ENCODE data around the gene NOD2. TPM values are rescaled to one million over a fixed set of nuclear protein-coding genes. Genes with fewer than 3 reads are reported as not detected.

The NOD2 gene
- total RNA-seq, 1 experiment from 2014 or later, result 0.11 TPM

GRCh38 chr16:50765260-50765659 is 71.9 kb downstream of the NOD2 start (continued):
- TF ChIP-seq AFF4 (CRISPR knock-in tag; IDR thresholded peaks at IDR 0.05; ENCODE audit: borderline replicate concordance) (no peak), ZBTB21 (CRISPR knock-in tag; IDR thresholded peaks at IDR 0.05; ENCODE audit: borderline replicate concordance) (no peak), ETV6 (CRISPR knock-in tag; IDR thresholded peaks at IDR 0.05) (no peak), HMGA2 (CRISPR knock-in tag; IDR thresholded peaks at IDR 0.05) (no peak), GRHL2 (CRISPR knock-in tag; IDR thresholded peaks at IDR 0.05; ENCODE audit: insufficient replicate concordance, severe bottlenecking) (no peak)

GRCh38 chr16:50765861-50766260 is 72.5 kb downstream of the NOD2 start:
- Mint-ChIP-seq H3K4me3 (no peak overlapping the region), H3K27me3 (ENCODE audit: low read depth) (no peaks in the 10 kb centered on the region), H3K9me3 (peaks cover 20% of the 10 kb centered on the region), H3K4me1 (peaks cover 4% of the 10 kb centered on the region), H3K27ac (no peak overlapping the region), H3K36me3 (peaks cover 17% of the 10 kb centered on the region)
- ChIA-PET CTCF (no interaction called here), POLR2A (no interaction called here)
- TF ChIP-seq ATF6 (CRISPR knock-in tag; IDR thresholded peaks at IDR 0.05), result no peak
- TF ChIP-seq EMX1 (CRISPR knock-in tag; IDR thresholded peaks at IDR 0.05), result no peak
- no peak for TF ChIP-seq ETV6 (CRISPR knock-in tag; IDR thresholded peaks at IDR 0.05)
- TF ChIP-seq ZNF512 (CRISPR knock-in tag; IDR thresholded peaks at IDR 0.05; ENCODE audit: borderline replicate concordance), result no peak
- no peak for TF ChIP-seq CTCF (IDR thresholded peaks at IDR 0.05)
- no peak for TF ChIP-seq ZNF121 (CRISPR knock-in tag; IDR thresholded peaks at IDR 0.05)
- no peak for TF ChIP-seq CDX4 (CRISPR knock-in tag; IDR thresholded peaks at IDR 0.05; ENCODE audit: borderline replicate concordance)
- no peak for TF ChIP-seq HMGA2 (CRISPR knock-in tag; IDR thresholded peaks at IDR 0.05)
- no peak for TF ChIP-seq TP53 (CRISPR knock-in tag; IDR thresholded peaks at IDR 0.05)
- DNase-seq (ENCODE audit: low spot score), result no peak
- no peak for ATAC-seq

- ATAC-seq (no peak), DNase-seq (ENCODE audit: low spot score) (no peak)
- CTCF ChIA-PET, result interaction anchor here (1.0 to 1.7 kb wide), 2 partner anchors 14 to 39 kb away, joined by 3 to 5 read pairs; no protein-coding TSS in a partner anchor
- H3K9me3 Mint-ChIP-seq, result peaks cover 20% of the 10 kb centered on the region
- no peaks in the 10 kb centered on the region for H3K27me3 Mint-ChIP-seq (ENCODE audit: low read depth)
- POLR2A ChIA-PET, result no interaction called here
- peaks cover 3% of the 10 kb centered on the region for H3K4me1 Mint-ChIP-seq
- H3K36me3 Mint-ChIP-seq, result peaks cover 17% of the 10 kb centered on the region
- H3K27ac Mint-ChIP-seq, result no peak overlapping the region
- H3K4me3 Mint-ChIP-seq, result no peak overlapping the region
- TF ChIP-seq ZNF532 (CRISPR knock-in tag; IDR thresholded peaks at IDR 0.05; ENCODE audit: borderline replicate concordance) (no peak), NR2C2 (CRISPR knock-in tag; IDR thresholded peaks at IDR 0.05) (no peak), ZNF219 (CRISPR knock-in tag; IDR thresholded peaks at IDR 0.05; ENCODE audit: borderline replicate concordance) (no peak), IRF2 (CRISPR knock-in tag; IDR thresholded peaks at IDR 0.05; ENCODE audit: borderline replicate concordance, low read depth) (no peak)
Observed at GRCh38 chr16:50767197-50767596, 73.8 kb downstream of the NOD2 start.
